H1 (cell line): ENCODE measurements around the gene RBM42. TPM values are rescaled to one million over a fixed set of nuclear protein-coding genes. Genes with fewer than 3 reads are reported as not detected.

Experiments used
- CTCF ChIA-PET: fragments of 300-600 bp; sonication (Branson Sonifier 250); formaldehyde crosslinking; loops from one replicate; lab custom pipeline; 2021; ENCODE audit not compliant: partially characterized antibody; lab: Charles Lee
- POLR2A ChIA-PET: fragments of 300-600 bp; sonication (Branson Sonifier 250); formaldehyde crosslinking; loops from one replicate; lab custom pipeline; 2021; ENCODE audit warnings: inconsistent platforms; ENCODE audit not compliant: partially characterized antibody; lab: Charles Lee
- DNase-seq, 2 experiments: peaks; one replicate each; pipeline versions ENCODE4 v3.0.0 to v3.0.0-alpha.2; 2010 to 2022; ENCODE audit warnings: low spot score in 2 of 2, low read depth in 1 of 2, mixed read lengths in 1 of 2
- FAIRE-seq: peaks from 2 replicates; lab custom pipeline; 2011; peaks lifted over from hg19 to GRCh38; lab: Jason Lieb, UNC
- H2AFZ ChIP-seq: 2 replicates; pipeline ENCODE4 v1.8.1; 2012; ENCODE audit warnings: low read length, inconsistent platforms
- H2AK5ac ChIP-seq: 2 replicates; pipeline ENCODE4 v1.6.1; 2013; ENCODE audit warnings: low read depth, low read length
- H2BK120ac ChIP-seq: replicated peaks from 2 replicates; pipeline ENCODE3; 2013; ENCODE audit warnings: low read depth, low read length, inconsistent platforms
- H2BK12ac ChIP-seq: 2 replicates; pipeline ENCODE4 v1.6.1; 2013; ENCODE audit warnings: low read depth, low read length
- H2BK15ac ChIP-seq: 2 replicates; pipeline ENCODE4 v1.6.1; 2013; ENCODE audit warnings: low read length
- H2BK20ac ChIP-seq: 2 replicates; pipeline ENCODE4 v1.6.1; 2013; ENCODE audit warnings: low read length
- H2BK5ac ChIP-seq: 2 replicates; pipeline ENCODE4 v1.6.1; 2013; ENCODE audit warnings: low read depth, low read length
- H3K14ac ChIP-seq: 2 replicates; pipeline ENCODE4 v1.6.1; 2013; ENCODE audit warnings: inconsistent platforms; ENCODE audit not compliant: insufficient read length
- H3K18ac ChIP-seq: 2 replicates; pipeline ENCODE4 v1.6.1; 2013; ENCODE audit warnings: low read length; ENCODE audit errors: extremely low read depth
- H3K23ac ChIP-seq: 2 replicates; pipeline ENCODE4 v1.6.1; 2013; ENCODE audit warnings: inconsistent platforms; ENCODE audit not compliant: insufficient read length
- H3K23me2 ChIP-seq: 2 replicates; pipeline ENCODE4 v1.6.1; 2013; ENCODE audit warnings: low read depth, low read length
- H3K27ac ChIP-seq: 2 replicates; pipeline ENCODE4 v1.6.1; 2011; ENCODE audit warnings: low read depth, low read length, inconsistent platforms
- H3K27me3 ChIP-seq, 4 experiments: replicated peaks in 1 of 4; 1 replicate in 1 of 4; 2 replicates in 3 of 4; pipeline versions ENCODE4 v1.6.1 to v1.8.1; 2011 to 2013; ENCODE audit warnings: low read length in 3 of 4, mild to moderate bottlenecking in 3 of 4, inconsistent platforms in 2 of 4, mixed read lengths in 2 of 4, moderate library complexity in 1 of 4; ENCODE audit not compliant: control insufficient read depth in 3 of 4, insufficient read depth in 3 of 4; ENCODE audit errors: extremely low read depth in 1 of 4
- H3K36me3 ChIP-seq, 4 experiments: 2 replicates each; pipeline versions ENCODE4 v1.6.1 to v1.8.1; 2011 to 2013; ENCODE audit warnings: mild to moderate bottlenecking in 4 of 4, low read length in 3 of 4, moderate library complexity in 2 of 4, control low read depth in 1 of 4, inconsistent platforms in 1 of 4; ENCODE audit not compliant: insufficient read depth in 4 of 4, control insufficient read depth in 2 of 4
- H3K4ac ChIP-seq: replicated peaks from 2 replicates; pipeline ENCODE3; 2013; ENCODE audit warnings: low read length, low read depth, mixed read lengths, inconsistent platforms; ENCODE audit not compliant: insufficient read length
- H3K4me1 ChIP-seq, 4 experiments: replicated peaks in 1 of 4; 1 replicate in 1 of 4; 2 replicates in 3 of 4; pipeline versions ENCODE4 v1.6.1 to v1.8.1; 2011 to 2013; ENCODE audit warnings: low read length in 3 of 4, inconsistent platforms in 2 of 4, mixed read lengths in 1 of 4; ENCODE audit not compliant: insufficient read depth in 4 of 4, control insufficient read depth in 3 of 4
- H3K4me2 ChIP-seq, 2 experiments: 2 replicates each; pipeline versions ENCODE4 v1.6.1 to v1.8.1; 2011 to 2013; ENCODE audit warnings: low read depth in 2 of 2, low read length in 2 of 2, control low read depth in 1 of 2, inconsistent platforms in 1 of 2, mild to moderate bottlenecking in 1 of 2; ENCODE audit not compliant: insufficient read depth in 1 of 2
- H3K4me3 ChIP-seq, 4 experiments: fragments of 200-600, 300-600 bp in 1 of 4; sonication (generic), shearing (Covaris generic), sonication (Bioruptor Twin) in 1 of 4; 2 replicates each; pipeline versions ENCODE4 v1.5.1 to v1.8.1; 2011 to 2016; ENCODE audit warnings: low read length in 4 of 4, low read depth in 3 of 4, control low read depth in 2 of 4, inconsistent platforms in 2 of 4, mild to moderate bottlenecking in 2 of 4, mixed read lengths in 1 of 4, moderate library complexity in 1 of 4; ENCODE audit not compliant: insufficient read depth in 2 of 4; ENCODE audit errors: extremely low read depth in 1 of 4
- H3K56ac ChIP-seq: replicated peaks from 2 replicates; pipeline ENCODE3; 2013; ENCODE audit warnings: low read depth, mild to moderate bottlenecking, mixed read lengths, low read length, inconsistent platforms; ENCODE audit not compliant: insufficient read length
- H3K79me1 ChIP-seq: 2 replicates; pipeline ENCODE4 v1.6.1; 2013; ENCODE audit warnings: low read depth, low read length, control low read depth
- H3K79me2 ChIP-seq, 2 experiments: 2 replicates each; pipeline versions ENCODE4 v1.6.1 to v1.8.1; 2012 to 2013; ENCODE audit warnings: low read length in 2 of 2, mild to moderate bottlenecking in 2 of 2, inconsistent platforms in 1 of 2; ENCODE audit not compliant: insufficient read depth in 2 of 2, control insufficient read depth in 1 of 2
- H3K9ac ChIP-seq, 4 experiments: replicated peaks in 1 of 4; 1 replicate in 1 of 4; 2 replicates in 3 of 4; pipeline versions ENCODE4 v1.6.1 to v1.8.1; 2011 to 2013; ENCODE audit warnings: low read depth in 3 of 4, low read length in 3 of 4, control low read depth in 2 of 4, mild to moderate bottlenecking in 2 of 4, moderate library complexity in 2 of 4, inconsistent platforms in 1 of 4; ENCODE audit errors: extremely low read depth in 1 of 4
- H3K9me3 ChIP-seq, 2 experiments: 2 replicates each; pipeline versions ENCODE4 v1.6.1 to v1.8.1; 2012 to 2013; ENCODE audit warnings: mild to moderate bottlenecking in 2 of 2, moderate library complexity in 2 of 2, control low read depth in 1 of 2, inconsistent platforms in 1 of 2, low read depth in 1 of 2, low read length in 1 of 2, mixed read lengths in 1 of 2; ENCODE audit not compliant: insufficient read depth in 2 of 2
- H4K20me1 ChIP-seq, 2 experiments: replicated peaks in 1 of 2; 2 replicates each; pipeline versions ENCODE3 to v1.8.1; 2011 to 2013; ENCODE audit warnings: inconsistent platforms in 2 of 2, low read length in 2 of 2, mild to moderate bottlenecking in 1 of 2; ENCODE audit not compliant: insufficient read depth in 2 of 2, control insufficient read depth in 1 of 2
- H4K5ac ChIP-seq: 2 replicates; pipeline ENCODE4 v1.6.1; 2013; ENCODE audit warnings: low read length, low read depth, mixed read lengths, inconsistent platforms; ENCODE audit not compliant: insufficient read length
- H4K8ac ChIP-seq: 2 replicates; pipeline ENCODE4 v1.8.0; 2013; ENCODE audit warnings: mild to moderate bottlenecking, moderate library complexity, low read length, inconsistent platforms; ENCODE audit not compliant: insufficient read depth; ENCODE audit errors: extremely low read depth
- H4K91ac ChIP-seq: replicated peaks from 2 replicates; pipeline ENCODE3; 2013; ENCODE audit warnings: low read length, mixed read lengths, inconsistent platforms; ENCODE audit not compliant: insufficient read length
- CBX8 ChIP-seq: fragments of 300-800, 300-1000 bp; sonication (generic); IDR thresholded peaks from 2 replicates; pipeline ENCODE4 v1.7.1; 2016; ENCODE audit warnings: low read depth, low read length, borderline replicate concordance
- JUN ChIP-seq: IDR thresholded peaks from 2 replicates; pipeline ENCODE4 v1.6.1; 2011; ENCODE audit warnings: low read depth, mild to moderate bottlenecking, improper control_type of control experiment, low read length
- PHF8 ChIP-seq: fragments of 200-600 bp; sonication (generic); conservative IDR thresholded peaks from 2 replicates; pipeline ENCODE4 v1.7.1; 2012; ENCODE audit warnings: low read depth, mild to moderate bottlenecking, inconsistent platforms, low read length, moderate library complexity
- SAP30 ChIP-seq: fragments of 300-600 bp; sonication (generic); IDR thresholded peaks from 2 replicates; pipeline ENCODE4 v1.7.1; 2012; ENCODE audit warnings: low read length, moderate library complexity, mild to moderate bottlenecking, inconsistent platforms; ENCODE audit not compliant: insufficient read depth, insufficient replicate concordance
- SP1 ChIP-seq: IDR thresholded peaks from 2 replicates; pipeline ENCODE4 v1.6.1; 2011; ENCODE audit warnings: low read depth, low read length
- TAF1 ChIP-seq: IDR thresholded peaks from 2 replicates; pipeline ENCODE4 v1.6.1; 2011; ENCODE audit warnings: mild to moderate bottlenecking, low read depth, low read length
- TCF12 ChIP-seq: IDR thresholded peaks from 2 replicates; pipeline ENCODE4 v1.6.1; 2011; ENCODE audit warnings: low read depth, mild to moderate bottlenecking, low read length
- WGBS, 2 experiments: shearing (Covaris generic) in 1 of 2; methylation state at CpG; one replicate each; pipeline versions ENCODE4 v1.1.6 to v1.1.7; 2013 to 2015; ENCODE audit warnings: low lambda C conversion rate in 2 of 2, mixed read lengths in 2 of 2, inconsistent platforms in 1 of 2, low coverage in 1 of 2, missing lambda C conversion rate in 1 of 2; ENCODE audit not compliant: insufficient replicate concordance in 2 of 2, insufficient coverage in 1 of 2, insufficient read length in 1 of 2; ENCODE audit errors: extremely low coverage in 1 of 2, missing lambda C conversion rate in 1 of 2; 5-methylcytosine and 5-hydroxymethylcytosine counted together
- polyA plus RNA-seq, 7 experiments: library from polyadenylated mRNA; depleted of rRNA in 3 of 7; stranded (reverse) in 5 of 7; unstranded in 2 of 7; fragments of >200 nt in 5 of 7; fragments of 200-250 nt in 2 of 7; gene quantifications; 1 replicate in 5 of 7; 2 replicates in 1 of 7; 4 replicates in 1 of 7; pipeline versions ENCODE4 v1.2.1 to v1.2.3, GENCODE V29; 2011 to 2013; ENCODE audit warnings: missing spikeins in 2 of 7, mixed read lengths in 2 of 7
- total RNA-seq: library from RNA; stranded (reverse); fragmentation: NEBNext Ultra II Directional; extraction: Animal tissue kit (Norgen Biotek cat#: 25700); gene quantifications from 2 replicates; pipeline ENCODE4 v1.2.1, GENCODE V29; 2021
- TF ChIP-seq, protein P1 (sequence below): IDR thresholded peaks from 2 replicates; pipeline ENCODE4 v1.6.1; 2012; ENCODE audit warnings: low read length, inconsistent platforms

RBM42 gene
- total and polyA plus RNA-seq, 2 of the 8 experiments (the other 6 are each of a cell fraction or from before 2014, with no cell fraction given), result 59.8 to 80.8 TPM

DNA sequence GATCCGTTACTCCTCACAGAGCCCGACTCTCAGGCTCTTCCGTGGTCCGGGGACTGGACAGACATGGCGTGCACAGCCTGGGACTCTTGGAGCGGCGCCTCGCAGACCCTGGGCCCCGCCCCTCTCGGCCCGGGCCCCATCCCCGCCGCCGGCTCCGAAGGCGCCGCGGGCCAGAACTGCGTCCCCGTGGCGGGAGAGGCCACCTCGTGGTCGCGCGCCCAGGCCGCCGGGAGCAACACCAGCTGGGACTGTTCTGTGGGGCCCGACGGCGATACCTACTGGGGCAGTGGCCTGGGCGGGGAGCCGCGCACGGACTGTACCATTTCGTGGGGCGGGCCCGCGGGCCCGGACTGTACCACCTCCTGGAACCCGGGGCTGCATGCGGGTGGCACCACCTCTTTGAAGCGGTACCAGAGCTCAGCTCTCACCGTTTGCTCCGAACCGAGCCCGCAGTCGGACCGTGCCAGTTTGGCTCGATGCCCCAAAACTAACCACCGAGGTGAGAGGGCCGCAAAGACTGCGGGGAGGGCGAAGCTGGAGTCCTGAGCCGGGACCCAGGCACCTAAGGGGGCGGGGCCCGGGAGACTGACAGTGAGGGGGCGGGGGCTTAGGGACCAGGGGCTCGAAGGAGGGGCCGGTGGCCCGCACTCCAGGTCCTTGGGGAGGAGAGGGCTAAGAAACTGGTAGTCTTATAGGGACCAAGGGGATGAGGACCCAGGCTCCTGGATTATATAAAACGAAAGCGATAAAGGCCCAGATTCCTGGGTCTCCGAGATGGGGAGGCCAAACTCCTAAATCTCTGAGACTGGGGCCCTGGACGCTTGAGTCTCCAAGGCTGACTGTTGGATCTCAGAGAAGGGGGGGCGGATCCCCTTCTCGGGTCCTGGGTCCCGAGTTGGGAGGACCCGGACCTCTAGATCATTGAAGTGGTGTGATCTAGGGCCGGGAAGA lies 14.7 kb downstream of the RBM42 start:
- H3K27ac ChIP-seq, result peak overlapping the region; percentile 64; the same call in 1 of the 2 replicates
- H3K56ac ChIP-seq, result peak overlapping the region; percentile 65
- peak overlapping the region; percentile 96 for H4K5ac ChIP-seq
- FAIRE-seq, result no peak
- H3K23ac ChIP-seq, result no peak overlapping the region
- H2BK5ac ChIP-seq, result peak overlapping the region; percentile 66; the same call in 1 of the 2 replicates
- H3K27me3 ChIP-seq, result peaks cover 0 to 6% (median 3%) of the 10 kb centered on the region in 4 experiments; a peak in 4 of 7 replicates
- no peak overlapping the region for H2BK20ac ChIP-seq
- peak overlapping the region; percentile 47 to 63 (median 49) for H3K4me3 ChIP-seq
- CTCF ChIA-PET, result interaction anchor here (0.6 to 3.6 kb wide), 8 partner anchors 12 to 290 kb away, joined by 3 to 17 read pairs (median 4); no protein-coding TSS in a partner anchor
- peak overlapping the region; percentile 81; the same call in 1 of the 2 replicates for H2AFZ ChIP-seq
- 1% methylated on average over 41 of the region's 69 CpGs; no CpG with 5 or more reads in 1 of the 2 experiments for WGBS, 2 experiments
- POLR2A ChIA-PET, result interaction anchor here (0.6 to 3.4 kb wide), 17 partner anchors 10 to 650 kb away, joined by 3 to 13 read pairs (median 4); partner anchors contain the start of genes ATP4A, HAUS5 and RBM42
- H2BK15ac ChIP-seq, result peak overlapping the region; percentile 88; the same call in 1 of the 2 replicates
- peak overlapping the region; percentile 85 to 88 for H3K4me2 ChIP-seq
- H3K18ac ChIP-seq, result peak overlapping the region; percentile 87
- H3K36me3 ChIP-seq, result no peaks in the 10 kb centered on the region
- H3K4me1 ChIP-seq, result peaks cover 7 to 30% (median 18%) of the 10 kb centered on the region in 4 experiments
- no peaks in the 10 kb centered on the region for H4K20me1 ChIP-seq
- no peaks in the 10 kb centered on the region for H3K79me1 ChIP-seq
- peak overlapping the region; percentile 90; the same call in 1 of the 2 replicates for H2BK12ac ChIP-seq
- H3K9me3 ChIP-seq, result no peaks in the 10 kb centered on the region
- H3K9ac ChIP-seq, result peak overlapping the region in 3 of 4 experiments; percentile 21 to 64 (median 50); a peak in 6 of 7 replicates
- peak overlapping the region; percentile 88 for H4K91ac ChIP-seq
- H3K79me2 ChIP-seq, result peaks cover 1 to 2% of the 10 kb centered on the region in 2 experiments; a peak in 2 of 4 replicates
- H3K14ac ChIP-seq, result no peak overlapping the region
- H4K8ac ChIP-seq, result peak overlapping the region; percentile 95
- no peak overlapping the region for H3K4ac ChIP-seq
- H3K23me2 ChIP-seq, result peaks cover 16% of the 10 kb centered on the region; the same call in 1 of the 2 replicates
- H2BK120ac ChIP-seq, result no peak overlapping the region
- H2AK5ac ChIP-seq, result no peak overlapping the region
- peak in 1 of 2 experiments; percentile 93 for DNase-seq
- no peak for TF ChIP-seq TCF12
- peak; percentile 84 for TF ChIP-seq TAF1
- no peak for TF ChIP-seq SAP30
- no peak for TF ChIP-seq JUN
- TF ChIP-seq, protein P1, sequence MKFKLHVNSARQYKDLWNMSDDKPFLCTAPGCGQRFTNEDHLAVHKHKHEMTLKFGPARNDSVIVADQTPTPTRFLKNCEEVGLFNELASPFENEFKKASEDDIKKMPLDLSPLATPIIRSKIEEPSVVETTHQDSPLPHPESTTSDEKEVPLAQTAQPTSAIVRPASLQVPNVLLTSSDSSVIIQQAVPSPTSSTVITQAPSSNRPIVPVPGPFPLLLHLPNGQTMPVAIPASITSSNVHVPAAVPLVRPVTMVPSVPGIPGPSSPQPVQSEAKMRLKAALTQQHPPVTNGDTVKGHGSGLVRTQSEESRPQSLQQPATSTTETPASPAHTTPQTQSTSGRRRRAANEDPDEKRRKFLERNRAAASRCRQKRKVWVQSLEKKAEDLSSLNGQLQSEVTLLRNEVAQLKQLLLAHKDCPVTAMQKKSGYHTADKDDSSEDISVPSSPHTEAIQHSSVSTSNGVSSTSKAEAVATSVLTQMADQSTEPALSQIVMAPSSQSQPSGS, result no peak
- TF ChIP-seq CBX8, result no peak
- TF ChIP-seq SP1, result peak; percentile 37; the same call in 1 of the 2 replicates
- TF ChIP-seq PHF8, result peak; percentile 53
